Stomach (tissue), 9 donors: ENCODE measurements around the gene P4HTM. TPM values are rescaled to one million over a fixed set of nuclear protein-coding genes. Genes with fewer than 3 reads are reported as not detected.
"Not testable (repeated sequence)": the region's sequence is repeated elsewhere in the genome, so short reads cannot be mapped to it uniquely, and the experiment has no call there.

Source experiments
- DNase-seq, 2 donors: peaks; one replicate each; pipeline versions ENCODE4 v3.0.0 to v3.0.0-alpha.2; 2013 to 2019
- H3K27ac ChIP-seq, 5 donors: fragments of 200-600 bp in 4 of 5; sonication (generic) in 4 of 5; one replicate each; pipeline ENCODE4 v1.5.1; 2013 to 2019; ENCODE audit warnings: mild to moderate bottlenecking in 1 of 5, moderate library complexity in 1 of 5
- H3K27me3 ChIP-seq, 3 donors: fragments of 200-600 bp; sonication (generic); one replicate each; pipeline ENCODE4 v1.5.1; 2017 to 2019; ENCODE audit warnings: mixed run types in 1 of 3
- H3K36me3 ChIP-seq, 4 donors: fragments of 200-600 bp; sonication (generic); 1 replicate in 3 of 4; 2 replicates in 1 of 4; pipeline ENCODE4 v1.5.1; 2016 to 2019
- H3K4me1 ChIP-seq, 4 donors: fragments of 200-600 bp; sonication (generic); one replicate each; pipeline ENCODE4 v1.5.1; 2016 to 2019
- H3K4me3 ChIP-seq, 4 donors: fragments of 200-600 bp; sonication (generic) in 3 of 4; one replicate each; pipeline ENCODE4 v1.5.1; 2016 to 2019; ENCODE audit warnings: mild to moderate bottlenecking in 1 of 4
- H3K9me3 ChIP-seq, 4 donors: fragments of 200-600 bp; sonication (generic); one replicate each; pipeline ENCODE4 v1.5.1; 2016 to 2019
- CTCF ChIP-seq, 7 experiments: fragments of 450-650 bp in 4 of 7; fragments of 200-600 bp in 3 of 7; sonication (generic) in 3 of 7; IDR thresholded peaks; one replicate each; pipeline ENCODE4 v1.5.1; 2016 to 2019; ENCODE audit warnings: antibody characterized with exemption in 7 of 7, control low read depth in 2 of 7, mild to moderate bottlenecking in 1 of 7
- EP300 ChIP-seq: sonication (generic); formaldehyde crosslinking; IDR thresholded peaks from one replicate; pipeline ENCODE4 v1.6.1; 2017; ENCODE audit warnings: antibody characterized with exemption
- POLR2A ChIP-seq, 4 donors: fragments of 450-650 bp; IDR thresholded peaks; one replicate each; pipeline ENCODE4 v1.6.1; 2016; ENCODE audit warnings: antibody characterized with exemption in 4 of 4, control low read depth in 2 of 4, mild to moderate bottlenecking in 1 of 4, moderate library complexity in 1 of 4
- POLR2AphosphoS5 ChIP-seq, 3 donors: sonication (generic); formaldehyde crosslinking; IDR thresholded peaks; one replicate each; pipeline ENCODE4 v1.6.1; 2016; ENCODE audit warnings: antibody characterized with exemption in 3 of 3
- WGBS, 5 donors: extraction: QIAGEN DNeasy Blood & Tissue Kit in 3 of 5; methylation state at CpG; one replicate each; pipeline versions ENCODE4 v1.1.5 to v1.1.7; 2013 to 2018; 5-methylcytosine and 5-hydroxymethylcytosine counted together
- intact Hi-C: fragments of 100-400 bp; cut with DNase I; formaldehyde crosslinking; loops from one replicate; pipeline ENCODE4 v1.15.1; 2023; ENCODE audit warnings: low total_unique reads
- polyA plus RNA-seq, 3 donors: library from polyadenylated mRNA; stranded (reverse); fragments of 200-250 nt; gene quantifications; one replicate each; pipeline ENCODE4 v1.2.3, GENCODE V29; 2013
- total RNA-seq, 5 donors: library from RNA; depleted of rRNA; stranded (reverse); fragments of >200 nt; gene quantifications; one replicate each; pipeline versions ENCODE4 v1.1.0 to v1.2.3, GENCODE V29; 2014 to 2016
- donor health status: healthy with polysubstance abuse.
- donor health status: Bipolar disorder and iron deficiency.
- donor health status: healthy.

P4HTM gene
- total and polyA plus RNA-seq, 8 donors = 19.1 to 383 (median 48.3) TPM

- TF ChIP-seq POLR2AphosphoS5 (IDR thresholded peaks at IDR 0.05) = no peak
- no peak for TF ChIP-seq POLR2A (IDR thresholded peaks at IDR 0.05)
- TF ChIP-seq CTCF (IDR thresholded peaks at IDR 0.05) = peak in 1 of 7 experiments; percentile 8
- TF ChIP-seq EP300 = no peak
- Histone ChIP-seq H3K27ac (peak overlapping the region; percentile 94 to 98 (median 95)), H3K27me3 (no peaks in the 10 kb centered on the region), H3K9me3 (no peaks in the 10 kb centered on the region), H3K36me3 (peaks cover 0 to 29% (median 19%) of the 10 kb centered on the region in 4 donors), H3K4me3 (peak overlapping the region; percentile 66 to 87 (median 76)), H3K4me1 (peaks cover 35 to 76% (median 61%) of the 10 kb centered on the region in 4 donors)
- intact Hi-C loops = no loop called here
- peak; percentile 88 to 95 for DNase-seq
- 10 to 31% (median 13%) methylated on average over 18 to 41 of the region's 41 CpGs for WGBS, 5 donors
Measured at GRCh38 chr3:49007771-49008528, 17.9 kb downstream of the P4HTM start.

GRCh38 chr3:49008627-49009026, 18.6 kb downstream of the P4HTM start:
- intact Hi-C loops, H3K9me3 ChIP-seq, H3K27me3 ChIP-seq, DNase-seq: not testable (repeated sequence)
- H3K4me1 ChIP-seq = peaks cover 35 to 83% (median 66%) of the 10 kb centered on the region in 4 donors
- H3K4me3 ChIP-seq = peak overlapping the region in 3 of 4 donors; percentile 69 to 87 (median 83)
- peak overlapping the region; percentile 94 to 98 (median 95) for H3K27ac ChIP-seq
- 81 to 90% (median 89%) methylated on average over 5 of the region's 5 CpGs for WGBS, 5 donors
- H3K36me3 ChIP-seq = peaks cover 0 to 36% (median 26%) of the 10 kb centered on the region in 4 donors

- no peak overlapping the region for H3K4me3 ChIP-seq
- TF ChIP-seq CTCF (IDR thresholded peaks at IDR 0.05) (no peak), POLR2A (IDR thresholded peaks at IDR 0.05) (no peak), POLR2AphosphoS5 (IDR thresholded peaks at IDR 0.05) (no peak), EP300 (no peak)
- WGBS, 5 donors = 72 to 83% (median 74%) methylated on average over 3 of the region's 3 CpGs
- H3K9me3 ChIP-seq = no peaks in the 10 kb centered on the region
- intact Hi-C loops = no loop called here
- no peak overlapping the region for H3K27ac ChIP-seq
- no peak for DNase-seq
- peaks cover 33 to 81% (median 66%) of the 10 kb centered on the region in 4 donors for H3K4me1 ChIP-seq
- peaks cover 6 to 44% (median 34%) of the 10 kb centered on the region in 4 donors for H3K36me3 ChIP-seq
- no peaks in the 10 kb centered on the region for H3K27me3 ChIP-seq
Measured at GRCh38 chr3:49009396-49009795, 19.4 kb downstream of the P4HTM start.

- TF ChIP-seq CTCF (IDR thresholded peaks at IDR 0.05) (no peak), POLR2A (IDR thresholded peaks at IDR 0.05) (no peak), POLR2AphosphoS5 (IDR thresholded peaks at IDR 0.05) (no peak)
- DNase-seq = peak in 1 of 2 donors; percentile 23
- Histone ChIP-seq H3K9me3 (no peaks in the 10 kb centered on the region), H3K4me1 (peaks cover 27 to 71% (median 54%) of the 10 kb centered on the region in 4 donors), H3K4me3 (no peak overlapping the region), H3K27ac (peak overlapping the region in 3 of 5 donors; percentile 5 to 15 (median 6)), H3K27me3 (no peaks in the 10 kb centered on the region), H3K36me3 (peaks cover 22 to 68% (median 57%) of the 10 kb centered on the region in 4 donors)
- WGBS, 5 donors = 38 to 52% (median 51%) methylated on average over 9 to 17 of the region's 17 CpGs
- intact Hi-C loops = no loop called here
Measured at GRCh38 chr3:49012441-49013017, 22.5 kb downstream of the P4HTM start.
